22Rv1 (cell line): ENCODE measurements around the gene ZNF773.
"Not testable (repeated sequence)": the region's sequence is repeated elsewhere in the genome, so short reads cannot be mapped to it uniquely, and the experiment has no call there.

ENCODE experiments used
- CTCF ChIP-seq: fragments of 450-650 bp; IDR thresholded peaks from 2 replicates; pipeline ENCODE4 v1.5.1; 2017; ENCODE audit warnings: mild to moderate bottlenecking
- ZFX ChIP-seq: fragments of 450-650 bp; IDR thresholded peaks from 2 replicates; pipeline ENCODE4 v1.6.1; 2017; ENCODE audit warnings: antibody characterized with exemption, borderline replicate concordance

DNA sequence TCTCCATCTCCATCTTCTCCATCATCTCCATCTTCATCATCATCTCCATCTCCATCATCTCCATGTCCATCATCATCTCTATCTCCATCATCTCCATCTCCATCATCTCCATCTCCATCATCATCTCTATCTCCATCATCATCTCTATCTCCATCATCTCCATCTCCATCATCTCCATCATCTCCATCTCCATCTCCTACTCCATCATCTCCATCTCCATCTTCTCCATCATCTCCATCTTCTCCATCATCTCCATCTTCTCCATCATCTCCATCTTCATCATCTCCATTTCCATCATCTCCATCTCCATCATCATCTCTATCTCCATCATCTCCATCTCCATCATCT, 432 bp upstream of the ZNF773 start:
- not testable (repeated sequence) for TF ChIP-seq CTCF, ZFX
